SK-N-SH (cell line): ENCODE data around the gene KIF5B.

Source experiments
- MEF2A ChIP-seq: IDR thresholded peaks from 2 replicates; pipeline ENCODE4 v1.4.0; 2012; ENCODE audit warnings: low read depth, borderline replicate concordance
- RFX5 ChIP-seq: IDR thresholded peaks from 2 replicates; pipeline ENCODE4 v1.6.1; 2012; ENCODE audit warnings: mild to moderate bottlenecking, improper control_type of control experiment, low read length
- SMC3 ChIP-seq: IDR thresholded peaks from 2 replicates; pipeline ENCODE4 v1.6.1; 2012; ENCODE audit warnings: low read depth, low read length, improper control_type of control experiment
- TAF1 ChIP-seq: IDR thresholded peaks from 2 replicates; pipeline ENCODE4 v1.6.1; 2012; ENCODE audit warnings: low read depth, mild to moderate bottlenecking, low read length, moderate library complexity, borderline replicate concordance
- TF ChIP-seq, protein P1 (sequence below): fragments of 200-600 bp; sonication (generic); IDR thresholded peaks from 2 replicates; pipeline ENCODE4 v1.6.1; 2017; ENCODE audit warnings: antibody characterized with exemption, mild to moderate bottlenecking, moderate library complexity

DNA sequence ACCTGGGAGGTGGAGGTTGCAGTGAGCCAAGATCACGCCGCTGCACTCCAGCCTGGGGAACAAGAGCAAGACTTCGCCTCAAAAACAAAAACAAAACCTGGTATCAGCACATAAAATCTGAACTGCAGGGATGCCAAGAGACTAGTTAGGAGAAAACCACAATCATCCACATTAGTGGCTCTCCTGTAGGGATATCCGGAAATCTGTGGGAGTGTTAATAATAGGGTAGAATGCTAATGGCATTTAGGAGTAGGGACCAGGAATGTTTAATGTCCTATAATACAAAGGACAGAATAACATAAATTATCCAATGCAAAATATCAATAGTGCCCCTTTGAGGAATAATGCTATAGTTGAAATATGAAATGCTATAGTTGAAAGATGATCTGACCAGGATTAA is 24.3 kb downstream of the KIF5B start:
- TF ChIP-seq TAF1 (no peak), MEF2A (no peak), RFX5 (no peak), SMC3 (no peak)
- TF ChIP-seq, protein P1, sequence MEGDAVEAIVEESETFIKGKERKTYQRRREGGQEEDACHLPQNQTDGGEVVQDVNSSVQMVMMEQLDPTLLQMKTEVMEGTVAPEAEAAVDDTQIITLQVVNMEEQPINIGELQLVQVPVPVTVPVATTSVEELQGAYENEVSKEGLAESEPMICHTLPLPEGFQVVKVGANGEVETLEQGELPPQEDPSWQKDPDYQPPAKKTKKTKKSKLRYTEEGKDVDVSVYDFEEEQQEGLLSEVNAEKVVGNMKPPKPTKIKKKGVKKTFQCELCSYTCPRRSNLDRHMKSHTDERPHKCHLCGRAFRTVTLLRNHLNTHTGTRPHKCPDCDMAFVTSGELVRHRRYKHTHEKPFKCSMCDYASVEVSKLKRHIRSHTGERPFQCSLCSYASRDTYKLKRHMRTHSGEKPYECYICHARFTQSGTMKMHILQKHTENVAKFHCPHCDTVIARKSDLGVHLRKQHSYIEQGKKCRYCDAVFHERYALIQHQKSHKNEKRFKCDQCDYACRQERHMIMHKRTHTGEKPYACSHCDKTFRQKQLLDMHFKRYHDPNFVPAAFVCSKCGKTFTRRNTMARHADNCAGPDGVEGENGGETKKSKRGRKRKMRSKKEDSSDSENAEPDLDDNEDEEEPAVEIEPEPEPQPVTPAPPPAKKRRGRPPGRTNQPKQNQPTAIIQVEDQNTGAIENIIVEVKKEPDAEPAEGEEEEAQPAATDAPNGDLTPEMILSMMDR: no peak
